ENCODE data around the gene SMOC2.
"Not testable (repeated sequence)": the region's sequence is repeated elsewhere in the genome, so short reads cannot be mapped to it uniquely, and the experiment has no call there.

The SMOC2 gene

GRCh38 chr6:168546151-168546550 lies 105.2 kb downstream of the SMOC2 start:
- DNase-seq: no peak

GRCh38 chr6:168546730-168547129 lies 105.7 kb downstream of the SMOC2 start:
- DNase-seq: no peak

DNA sequence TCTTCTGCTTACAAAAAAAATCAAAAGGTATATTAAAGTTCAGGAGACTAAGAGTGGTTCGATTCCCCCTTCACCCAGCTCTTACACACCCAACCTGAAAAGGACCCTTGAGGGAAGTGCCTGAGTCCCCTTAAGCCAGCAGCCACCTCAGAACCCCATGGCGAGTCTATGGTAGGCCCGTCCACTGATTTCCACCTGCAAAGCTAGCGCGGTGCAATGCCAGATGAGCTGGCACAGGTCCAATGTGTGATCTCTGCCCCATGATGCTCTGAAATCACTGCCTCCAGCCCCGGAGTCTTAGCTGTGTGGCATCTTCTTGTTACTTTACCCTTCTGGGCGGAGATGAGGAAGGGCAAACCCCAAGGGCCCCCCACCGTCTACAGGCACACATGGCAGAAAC lies 109.3 kb downstream of the SMOC2 start:
- no peak for DNase-seq

DNA sequence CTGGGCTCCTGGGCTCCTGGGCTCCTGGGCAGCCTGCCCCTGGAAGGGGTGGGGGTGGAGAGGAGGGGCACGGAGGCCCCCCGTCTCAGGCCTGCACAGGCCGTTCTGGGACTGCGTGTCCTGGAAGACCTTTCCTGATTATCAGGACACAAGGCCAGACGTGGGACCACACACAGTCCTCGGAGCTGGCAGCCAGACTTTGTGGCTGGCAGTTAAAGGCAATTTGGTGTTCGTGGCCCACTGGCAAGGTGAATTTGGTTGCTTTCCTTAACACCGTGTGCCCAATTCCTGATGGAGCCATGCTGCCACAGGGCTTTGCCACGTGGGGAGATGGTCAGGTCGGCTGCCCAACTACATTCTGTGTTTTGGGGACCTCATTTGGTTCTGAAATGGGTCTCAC lies 113.5 kb downstream of the SMOC2 start:
- no peak for DNase-seq

GRCh38 chr6:168554898-168555617 lies 114.1 kb downstream of the SMOC2 start:
- no peak for DNase-seq

DNA sequence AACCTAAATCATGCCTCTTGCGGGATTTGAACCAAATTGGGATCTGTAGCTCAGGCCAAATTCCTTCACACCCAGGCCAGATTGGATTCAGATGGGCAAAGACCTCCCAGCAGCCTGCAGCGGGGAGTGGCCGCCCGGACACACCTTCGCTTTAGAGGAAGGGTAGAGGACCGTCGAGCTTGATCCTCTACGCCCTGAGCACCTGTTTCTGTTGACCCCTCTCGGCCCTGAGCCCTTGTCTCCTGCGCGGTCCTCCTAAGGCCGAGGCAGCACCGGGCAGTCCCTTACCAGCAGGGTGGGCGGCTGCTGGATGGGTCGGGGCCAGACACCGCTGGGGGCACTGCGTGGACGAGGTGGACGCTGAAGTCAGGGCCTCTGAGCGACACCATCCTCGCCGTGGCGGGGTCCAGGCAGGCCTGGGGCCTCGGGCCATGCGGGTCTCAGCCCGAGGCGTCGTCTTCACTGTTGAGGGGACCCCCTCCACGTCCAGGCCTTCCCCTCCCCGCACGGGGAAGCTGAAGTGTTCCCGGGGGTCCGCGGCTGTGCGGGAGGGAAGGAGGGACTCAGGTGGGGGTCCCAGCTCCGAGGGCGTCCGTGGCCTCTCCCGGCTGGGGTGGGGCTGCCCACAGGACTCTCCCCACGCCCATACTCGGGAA lies 114.8 kb downstream of the SMOC2 start:
- DNase-seq: no peak

DNA sequence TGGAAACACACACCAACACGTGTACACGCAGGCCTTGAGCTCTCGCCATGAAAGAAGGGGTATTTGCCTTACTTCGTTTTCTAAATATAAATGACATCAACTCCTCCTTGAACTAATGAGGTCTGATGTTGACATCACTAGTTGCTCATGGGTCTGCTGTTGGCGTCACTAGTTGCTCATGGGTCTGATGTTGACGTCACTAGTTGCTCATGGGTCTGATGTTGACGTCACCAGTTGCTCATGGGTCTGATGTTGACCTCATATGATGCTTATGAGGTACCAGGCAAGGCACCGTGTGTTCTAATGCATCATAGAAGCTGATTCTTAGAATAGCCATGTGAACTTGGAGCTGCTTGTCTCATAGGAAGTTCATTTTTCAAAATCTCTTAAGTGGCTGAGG lies 116.5 kb downstream of the SMOC2 start:
- DNase-seq: no peak

GRCh38 chr6:168558686-168559085 lies 117.7 kb downstream of the SMOC2 start:
- DNase-seq: no peak

- DNase-seq: no peak
Observed at GRCh38 chr6:168559574-168560098, 118.7 kb downstream of the SMOC2 start.

DNA sequence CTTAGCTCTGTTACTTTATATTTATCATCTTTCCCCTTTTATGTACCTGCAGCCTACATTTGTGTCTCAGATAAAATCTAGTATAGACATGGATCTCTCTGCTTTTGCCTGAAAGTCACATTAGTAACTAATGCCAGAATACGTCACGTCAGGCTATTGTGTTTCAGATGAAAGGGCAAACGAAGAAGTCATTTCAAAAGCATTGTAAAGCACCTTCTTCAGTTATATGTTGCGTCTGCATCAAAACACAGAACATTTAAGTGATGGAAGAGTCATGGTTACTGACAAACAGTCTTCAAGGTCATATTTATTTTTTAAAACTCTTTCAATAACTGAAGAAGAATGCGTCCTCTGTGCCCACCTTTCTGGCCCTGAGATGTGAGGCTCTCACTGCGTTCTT lies 119.1 kb downstream of the SMOC2 start:
- no peak for DNase-seq

- no peak for DNase-seq
Observed at GRCh38 chr6:168562576-168563151, 121.7 kb downstream of the SMOC2 start.

- DNase-seq: no peak
Observed at GRCh38 chr6:168563656-168564055, 122.7 kb downstream of the SMOC2 start.

- no peak for DNase-seq
Observed at GRCh38 chr6:168565112-168565511, 124.1 kb downstream of the SMOC2 start.

DNA sequence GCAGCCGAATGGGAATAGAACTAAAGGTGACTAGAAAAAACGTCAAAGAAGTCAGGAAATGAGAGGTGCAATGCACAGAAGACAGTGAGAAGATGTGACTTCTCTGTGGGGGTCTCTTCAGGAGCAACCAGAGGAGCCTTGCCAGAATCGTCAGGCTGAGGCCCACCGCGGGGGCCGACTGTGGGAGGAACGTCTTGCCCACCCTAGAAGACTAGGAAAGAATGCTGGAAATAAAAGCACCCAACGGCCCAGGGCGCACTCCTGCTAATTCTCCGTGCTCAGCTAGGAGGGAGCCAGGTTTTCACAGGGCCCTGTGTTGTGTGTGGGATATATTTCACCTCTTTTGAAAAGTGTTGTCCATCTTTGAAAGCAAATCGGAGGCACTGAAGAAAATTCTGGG lies 129.2 kb downstream of the SMOC2 start:
- DNase-seq: no peak

- no peak for DNase-seq
Observed at GRCh38 chr6:168571268-168571667, 130.3 kb downstream of the SMOC2 start.

GRCh38 chr6:168573276-168573835 lies 132.4 kb downstream of the SMOC2 start:
- not testable (repeated sequence) for DNase-seq

DNA sequence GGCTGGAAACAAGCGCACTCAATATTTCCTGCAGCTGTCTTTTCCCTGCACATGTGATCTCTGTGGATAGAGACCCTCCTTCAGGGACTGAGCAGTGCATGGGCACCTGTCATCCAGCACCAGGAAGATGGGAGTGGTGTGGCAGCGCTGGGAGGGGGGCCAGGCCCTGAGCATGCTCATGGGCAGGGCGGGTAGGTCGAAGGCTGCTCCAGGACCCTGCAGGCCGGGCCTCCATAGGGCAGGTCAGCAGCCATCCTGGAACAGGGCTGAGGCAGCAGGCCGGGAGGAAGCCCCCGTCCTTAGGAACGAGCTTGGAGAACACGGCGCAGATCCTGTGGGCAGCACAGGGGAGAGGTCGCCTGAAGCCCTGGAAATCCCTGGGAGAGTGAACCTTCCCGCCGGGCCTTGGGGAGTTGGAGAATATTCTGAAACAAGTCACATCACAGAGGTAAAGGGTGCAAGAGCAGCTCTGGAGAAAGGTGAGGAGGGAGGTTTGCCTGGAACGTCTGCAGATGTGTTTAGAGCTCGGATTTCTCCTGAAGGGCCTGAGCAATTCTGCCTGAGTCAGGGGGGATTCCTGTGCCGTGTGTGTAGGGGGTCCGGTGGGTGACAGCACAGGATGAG lies 133.2 kb downstream of the SMOC2 start:
- no peak for DNase-seq

DNA sequence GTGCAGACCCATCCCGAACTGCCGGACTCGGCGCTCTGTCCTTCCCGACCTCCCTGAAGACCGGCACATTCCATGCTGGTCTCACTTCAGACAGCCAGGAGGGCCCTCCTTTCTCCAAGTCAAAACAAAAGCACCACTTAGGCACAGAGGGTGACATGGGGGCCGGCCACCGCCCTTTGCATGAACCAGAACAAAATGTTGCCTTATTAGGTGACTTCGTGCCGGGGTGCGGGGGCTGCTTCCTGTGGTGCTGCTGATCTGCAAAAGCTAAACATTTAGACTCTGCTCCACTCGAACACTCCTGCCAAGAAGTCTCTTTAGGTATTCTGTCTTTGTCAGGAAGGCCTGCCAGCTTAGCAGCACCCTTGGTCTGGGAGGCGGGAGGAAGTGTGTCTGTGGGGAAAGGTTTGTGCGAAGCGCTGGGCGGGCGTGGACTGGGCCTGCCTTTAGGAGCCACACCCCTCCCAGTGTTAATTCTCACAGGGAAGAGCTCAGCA lies 133.8 kb downstream of the SMOC2 start:
- no peak for DNase-seq

DNA sequence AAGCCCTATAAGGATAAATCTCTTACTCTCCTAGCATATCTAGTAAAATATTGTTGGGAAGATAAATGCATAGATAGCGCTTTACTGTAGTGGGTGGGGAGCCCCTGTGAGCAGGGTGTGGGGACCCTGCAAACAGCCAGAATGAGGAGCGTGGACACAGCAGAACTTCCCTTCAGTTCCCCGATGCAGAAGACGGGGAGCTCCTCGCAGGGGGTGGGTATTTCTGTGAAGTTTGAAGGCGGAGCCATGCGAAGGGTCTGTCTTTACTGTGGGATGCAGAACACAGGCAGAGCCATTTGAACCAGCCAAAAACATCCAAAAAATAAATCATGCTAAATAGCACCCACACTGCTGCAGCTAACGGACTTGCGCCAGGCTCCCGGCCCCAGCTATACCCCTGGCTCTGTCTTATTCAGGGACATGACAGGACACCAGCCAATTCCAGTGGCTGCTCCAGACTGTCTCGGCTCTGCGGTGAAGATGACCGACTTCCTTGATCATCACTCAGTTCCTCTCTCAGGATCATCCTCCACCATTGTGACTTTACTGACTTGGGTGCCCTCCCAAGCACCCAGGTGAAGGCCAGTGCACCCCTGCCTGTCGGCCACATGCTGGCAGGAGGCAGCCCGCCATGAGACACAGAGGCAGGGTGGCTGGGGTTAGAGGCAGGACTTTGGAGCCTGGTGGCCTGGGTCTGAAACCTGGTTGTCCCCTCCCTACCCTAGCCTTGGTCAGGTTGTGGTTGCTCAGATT lies 134.5 kb downstream of the SMOC2 start:
- DNase-seq: no peak

DNA sequence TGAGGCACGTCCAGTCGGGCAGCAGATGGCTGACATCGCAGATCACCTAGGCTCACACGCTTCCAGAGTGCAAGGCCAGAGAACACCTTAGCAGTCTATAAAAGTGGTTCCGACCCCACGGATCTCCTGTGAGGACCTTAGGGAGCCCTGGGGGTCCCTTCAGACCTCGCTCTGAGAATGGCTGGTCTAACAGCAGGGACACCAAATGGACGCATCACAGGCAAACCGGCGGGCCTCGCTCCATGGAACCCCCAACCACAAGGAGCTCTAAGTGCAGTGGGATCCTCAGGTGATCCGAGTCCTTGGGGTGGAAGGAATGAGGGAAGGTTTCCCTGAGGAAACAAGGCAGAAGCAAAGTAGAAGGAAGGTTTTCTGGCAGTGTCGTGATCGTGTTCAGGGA lies 135.4 kb downstream of the SMOC2 start:
- no peak for DNase-seq

- no peak for DNase-seq
Observed at GRCh38 chr6:168577496-168577895, 136.5 kb downstream of the SMOC2 start.

- no peak for DNase-seq
Observed at GRCh38 chr6:168578036-168578435, 137.1 kb downstream of the SMOC2 start.

Data from DMS79 treated with DMSO at 0.1 percent for 48 hours (cell line).